SK-N-SH (cell line): ENCODE data around the gene ACSBG1. TPM values are rescaled to one million over a fixed set of nuclear protein-coding genes. Genes with fewer than 3 reads are reported as not detected.

Experiments used
- CTCF ChIA-PET: fragments of 300-600, 350-600 bp; formaldehyde crosslinking; extraction: SDS; loops from one replicate; lab custom pipeline; 2021; lab: Yijun Ruan, JAX
- POLR2A ChIA-PET: fragments of 350-600 bp; sonication (Branson Sonifier 250); formaldehyde crosslinking; extraction: SDS; loops from one replicate; lab custom pipeline; 2020; ENCODE audit warnings: antibody characterized with exemption, inconsistent platforms; lab: Yijun Ruan, JAX
- DNase-seq: peaks from one replicate; pipeline ENCODE4 v3.0.0; 2012
- H2AFZ ChIP-seq: fragments of 200-600 bp; sonication (generic); 2 replicates; pipeline ENCODE4 v1.8.1; 2016; ENCODE audit warnings: antibody characterized with exemption, mild to moderate bottlenecking, low read depth
- H3F3A ChIP-seq: fragments of 200-600 bp; sonication (generic); replicated peaks from 2 replicates; pipeline ENCODE3; 2016; ENCODE audit warnings: antibody characterized with exemption, mild to moderate bottlenecking; ENCODE audit not compliant: insufficient read depth
- H3K27ac ChIP-seq, 2 experiments: fragments of 200-500 bp in 1 of 2; fragments of 200-600 bp in 1 of 2; sonication (Bioruptor generic) in 1 of 2; sonication (generic), shearing (Covaris generic) in 1 of 2; 2 replicates each; pipeline versions ENCODE4 v1.5.1 to v1.6.1; 2014 to 2016; ENCODE audit warnings: low read depth in 2 of 2, inconsistent platforms in 1 of 2, low read length in 1 of 2, mild to moderate bottlenecking in 1 of 2, mixed read lengths in 1 of 2
- H3K27me3 ChIP-seq: fragments of 200-600 bp; sonication (generic), shearing (Covaris generic); 2 replicates; pipeline ENCODE4 v1.6.1; 2016; ENCODE audit warnings: mixed run types; ENCODE audit not compliant: insufficient read depth
- H3K36me3 ChIP-seq, 2 experiments: fragments of 200-500 bp in 1 of 2; fragments of 200-600 bp in 1 of 2; sonication (Bioruptor generic) in 1 of 2; sonication (generic) in 1 of 2; replicated peaks in 1 of 2; 2 replicates each; pipeline versions ENCODE3 to v1.5.1; 2014 to 2016; ENCODE audit warnings: low read length in 1 of 2, mild to moderate bottlenecking in 1 of 2; ENCODE audit not compliant: insufficient read depth in 2 of 2, control insufficient read depth in 1 of 2
- H3K4me1 ChIP-seq, 2 experiments: fragments of 200-500 bp in 1 of 2; fragments of 200-600 bp in 1 of 2; sonication (Bioruptor generic) in 1 of 2; sonication (generic), shearing (Covaris generic) in 1 of 2; 2 replicates each; pipeline versions ENCODE4 v1.5.1 to v1.6.1; 2014 to 2016; ENCODE audit warnings: low read depth in 1 of 2, low read length in 1 of 2, mixed run types in 1 of 2; ENCODE audit not compliant: insufficient read depth in 2 of 2, control insufficient read depth in 1 of 2
- H3K4me2 ChIP-seq: fragments of 200-600 bp; sonication (generic), shearing (Covaris generic); 2 replicates; pipeline ENCODE4 v1.6.1; 2017; ENCODE audit warnings: mixed run types
- H3K4me3 ChIP-seq, 2 experiments: fragments of 200-500 bp in 1 of 2; fragments of 200-600 bp in 1 of 2; sonication (Bioruptor generic) in 1 of 2; sonication (generic), shearing (Covaris generic) in 1 of 2; 2 replicates each; pipeline versions ENCODE4 v1.5.1 to v1.8.1; 2014 to 2016; ENCODE audit warnings: low read depth in 2 of 2, inconsistent platforms in 1 of 2, low read length in 1 of 2, mild to moderate bottlenecking in 1 of 2, mixed read lengths in 1 of 2, moderate library complexity in 1 of 2
- H3K79me2 ChIP-seq: fragments of 200-600 bp; sonication (generic); 2 replicates; pipeline ENCODE4 v1.8.1; 2017; ENCODE audit warnings: mild to moderate bottlenecking; ENCODE audit not compliant: insufficient read depth
- H3K9ac ChIP-seq: fragments of 200-600 bp; sonication (generic); 2 replicates; pipeline ENCODE4 v1.6.1; 2017; ENCODE audit warnings: mixed run types
- H3K9me2 ChIP-seq: fragments of 200-600 bp; sonication (generic); 2 replicates; pipeline ENCODE4 v1.6.1; 2017; ENCODE audit warnings: mixed run types
- H3K9me3 ChIP-seq: fragments of 200-600 bp; sonication (generic); 2 replicates; pipeline ENCODE4 v1.6.1; 2017; ENCODE audit warnings: mixed run types, mild to moderate bottlenecking, moderate library complexity
- H4K20me1 ChIP-seq: fragments of 200-600 bp; sonication (generic); 2 replicates; pipeline ENCODE4 v1.6.1; 2017; ENCODE audit warnings: mild to moderate bottlenecking, mixed run types; ENCODE audit not compliant: insufficient read depth
- CHD2 ChIP-seq: fragments of 150-350 bp; IDR thresholded peaks from 2 replicates; pipeline ENCODE4 v1.6.1; 2018; ENCODE audit warnings: low read length; ENCODE audit not compliant: partially characterized antibody
- ELF1 ChIP-seq: IDR thresholded peaks from 2 replicates; pipeline ENCODE4 v1.4.0; 2012
- FOSL2 ChIP-seq: IDR thresholded peaks from 2 replicates; pipeline ENCODE4 v1.4.0; 2012; ENCODE audit warnings: low read depth, mild to moderate bottlenecking, moderate library complexity, borderline replicate concordance
- GABPA ChIP-seq: IDR thresholded peaks from 2 replicates; pipeline ENCODE4 v1.4.0; 2012; ENCODE audit warnings: low read depth, mild to moderate bottlenecking
- IRF3 ChIP-seq: fragments of 150-350 bp; IDR thresholded peaks from 2 replicates; pipeline ENCODE4 v1.6.1; 2016; ENCODE audit warnings: mild to moderate bottlenecking, low read depth, low read length
- JUND ChIP-seq: IDR thresholded peaks from 2 replicates; pipeline ENCODE4 v1.4.0; 2012
- RAD21 ChIP-seq: IDR thresholded peaks from 2 replicates; pipeline ENCODE4 v1.6.1; 2012; ENCODE audit warnings: mild to moderate bottlenecking, low read length
- RCOR1 ChIP-seq: fragments of 150-350 bp; IDR thresholded peaks from 2 replicates; pipeline ENCODE4 v1.6.1; 2017; ENCODE audit warnings: antibody characterized with exemption, low read length
- REST ChIP-seq: IDR thresholded peaks from 2 replicates; pipeline ENCODE4 v1.6.1; 2012; ENCODE audit warnings: mild to moderate bottlenecking, low read depth, low read length, moderate library complexity
- RFX5 ChIP-seq: IDR thresholded peaks from 2 replicates; pipeline ENCODE4 v1.6.1; 2012; ENCODE audit warnings: mild to moderate bottlenecking, improper control_type of control experiment, low read length
- SIN3A ChIP-seq: IDR thresholded peaks from 2 replicates; pipeline ENCODE4 v1.6.1; 2012; ENCODE audit warnings: low read depth, mild to moderate bottlenecking, low read length, moderate library complexity, borderline replicate concordance
- USF2 ChIP-seq: fragments of 150-350 bp; IDR thresholded peaks from 2 replicates; pipeline ENCODE4 v1.6.1; 2017; ENCODE audit warnings: antibody characterized with exemption, low read length, low read depth, borderline replicate concordance
- ZBTB33 ChIP-seq: IDR thresholded peaks from 2 replicates; pipeline ENCODE4 v1.4.0; 2012; ENCODE audit warnings: low read depth, borderline replicate concordance
- WGBS: methylation state at CpG from one replicate; pipeline ENCODE4 v1.1.6; 2017; ENCODE audit warnings: low lambda C conversion rate; 5-methylcytosine and 5-hydroxymethylcytosine counted together
- polyA plus RNA-seq, 3 experiments: library from polyadenylated mRNA; depleted of rRNA; stranded (reverse); fragments of >200 nt; gene quantifications; 2 replicates each; pipeline ENCODE4 v1.2.3, GENCODE V29; 2012
- TF ChIP-seq, protein P1 (sequence below): IDR thresholded peaks from 2 replicates; pipeline ENCODE4; 2012
- TF ChIP-seq, protein P2 (sequence below): fragments of 200-600 bp; sonication (generic); IDR thresholded peaks from 2 replicates; pipeline ENCODE4 v1.6.1; 2017; ENCODE audit warnings: antibody characterized with exemption, mild to moderate bottlenecking, moderate library complexity

ACSBG1 gene
- polyA plus RNA-seq, 1 of the 3 experiments (the other 2 are of a cell fraction): under 0.01 TPM

- 94% methylated on average over 5 of the region's 5 CpGs for whole genome bisulfite sequencing
- H3K9me3 ChIP-seq: no peaks in the 10 kb centered on the region
- H3K4me2 ChIP-seq: no peak overlapping the region
- CTCF ChIA-PET: interaction anchor here (0.7 to 2.2 kb wide), 6 partner anchors 9 to 74 kb away, joined by 3 to 8 read pairs (median 4); no protein-coding TSS in a partner anchor
- H3K27me3 ChIP-seq: no peaks in the 10 kb centered on the region
- no peak overlapping the region for H2AFZ ChIP-seq
- no peaks in the 10 kb centered on the region for H3K4me1 ChIP-seq
- H3K79me2 ChIP-seq: no peaks in the 10 kb centered on the region
- no peak for DNase-seq
- H3K4me3 ChIP-seq: no peak overlapping the region
- no peak overlapping the region for H3K9ac ChIP-seq
- H3K36me3 ChIP-seq: peaks cover 50 to 70% of the 10 kb centered on the region in 2 experiments
- POLR2A ChIA-PET: no interaction called here
- no peaks in the 10 kb centered on the region for H3K9me2 ChIP-seq
- no peaks in the 10 kb centered on the region for H3F3A ChIP-seq
- no peaks in the 10 kb centered on the region for H4K20me1 ChIP-seq
- no peak overlapping the region for H3K27ac ChIP-seq
- TF ChIP-seq RCOR1: no peak
- TF ChIP-seq FOSL2: no peak
- TF ChIP-seq RAD21: no peak
- TF ChIP-seq RFX5: no peak
- TF ChIP-seq ELF1: no peak
- no peak for TF ChIP-seq REST
- no peak for TF ChIP-seq CHD2
- no peak for TF ChIP-seq IRF3
- TF ChIP-seq, protein P1, sequence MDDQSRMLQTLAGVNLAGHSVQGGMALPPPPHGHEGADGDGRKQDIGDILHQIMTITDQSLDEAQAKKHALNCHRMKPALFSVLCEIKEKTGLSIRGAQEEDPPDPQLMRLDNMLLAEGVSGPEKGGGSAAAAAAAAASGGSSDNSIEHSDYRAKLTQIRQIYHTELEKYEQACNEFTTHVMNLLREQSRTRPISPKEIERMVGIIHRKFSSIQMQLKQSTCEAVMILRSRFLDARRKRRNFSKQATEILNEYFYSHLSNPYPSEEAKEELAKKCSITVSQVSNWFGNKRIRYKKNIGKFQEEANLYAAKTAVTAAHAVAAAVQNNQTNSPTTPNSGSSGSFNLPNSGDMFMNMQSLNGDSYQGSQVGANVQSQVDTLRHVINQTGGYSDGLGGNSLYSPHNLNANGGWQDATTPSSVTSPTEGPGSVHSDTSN: no peak
- no peak for TF ChIP-seq GABPA
- TF ChIP-seq, all 33 proteins: peak for 0
Observed at GRCh38 chr15:78168608-78169007, 65.8 kb downstream of the ACSBG1 start.

- Histone ChIP-seq H3K4me2 (no peak overlapping the region), H3K4me3 (no peak overlapping the region), H3K27ac (no peak overlapping the region), H3K9ac (no peak overlapping the region), H3K36me3 (peaks cover 54 to 70% of the 10 kb centered on the region in 2 experiments), H3K4me1 (no peaks in the 10 kb centered on the region), H3K79me2 (no peaks in the 10 kb centered on the region), H2AFZ (no peak overlapping the region), H3K9me2 (no peaks in the 10 kb centered on the region), H3F3A (no peaks in the 10 kb centered on the region), H4K20me1 (no peaks in the 10 kb centered on the region), H3K27me3 (no peaks in the 10 kb centered on the region), H3K9me3 (no peaks in the 10 kb centered on the region)
- ChIA-PET POLR2A (interaction anchor here (0.7 kb wide), 1 partner anchor 82 kb away, joined by 3 read pairs; no protein-coding TSS in a partner anchor), CTCF (interaction anchor here (1.2 to 1.3 kb wide), 2 partner anchors 54 to 208 kb away, joined by 3 to 4 read pairs; no protein-coding TSS in a partner anchor)
- 95% methylated on average over 10 of the region's 10 CpGs for WGBS
- DNase-seq: no peak
- TF ChIP-seq RAD21 (no peak), JUND (no peak), ZBTB33 (no peak), SIN3A (no peak), USF2 (no peak)
- TF ChIP-seq, protein P2, sequence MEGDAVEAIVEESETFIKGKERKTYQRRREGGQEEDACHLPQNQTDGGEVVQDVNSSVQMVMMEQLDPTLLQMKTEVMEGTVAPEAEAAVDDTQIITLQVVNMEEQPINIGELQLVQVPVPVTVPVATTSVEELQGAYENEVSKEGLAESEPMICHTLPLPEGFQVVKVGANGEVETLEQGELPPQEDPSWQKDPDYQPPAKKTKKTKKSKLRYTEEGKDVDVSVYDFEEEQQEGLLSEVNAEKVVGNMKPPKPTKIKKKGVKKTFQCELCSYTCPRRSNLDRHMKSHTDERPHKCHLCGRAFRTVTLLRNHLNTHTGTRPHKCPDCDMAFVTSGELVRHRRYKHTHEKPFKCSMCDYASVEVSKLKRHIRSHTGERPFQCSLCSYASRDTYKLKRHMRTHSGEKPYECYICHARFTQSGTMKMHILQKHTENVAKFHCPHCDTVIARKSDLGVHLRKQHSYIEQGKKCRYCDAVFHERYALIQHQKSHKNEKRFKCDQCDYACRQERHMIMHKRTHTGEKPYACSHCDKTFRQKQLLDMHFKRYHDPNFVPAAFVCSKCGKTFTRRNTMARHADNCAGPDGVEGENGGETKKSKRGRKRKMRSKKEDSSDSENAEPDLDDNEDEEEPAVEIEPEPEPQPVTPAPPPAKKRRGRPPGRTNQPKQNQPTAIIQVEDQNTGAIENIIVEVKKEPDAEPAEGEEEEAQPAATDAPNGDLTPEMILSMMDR: no peak
Observed at GRCh38 chr15:78167227-78167888, 67.0 kb downstream of the ACSBG1 start.
